GM10248 (cell line): ENCODE measurements around the gene CCDC192.
"Not testable (repeated sequence)": the region's sequence is repeated elsewhere in the genome, so short reads cannot be mapped to it uniquely, and the experiment has no call there.

Experiments used
- CTCF ChIA-PET: fragments of 300-600 bp; sonication (Branson Sonifier 250); formaldehyde crosslinking; extraction: SDS; loops from one replicate; lab custom pipeline; 2021; ENCODE audit warnings: antibody characterized with exemption; lab: Yijun Ruan, JAX
- POLR2A ChIA-PET: fragments of 350-650 bp; sonication (Branson Sonifier 250); formaldehyde crosslinking; extraction: SDS; loops from one replicate; lab custom pipeline; 2020; ENCODE audit warnings: antibody characterized with exemption; lab: Yijun Ruan, JAX
- DNase-seq: peaks from one replicate; pipeline ENCODE4 v3.0.0; 2012; ENCODE audit errors: extremely low spot score
- CTCF ChIP-seq: IDR thresholded peaks from 2 replicates; pipeline ENCODE4 v1.5.1; 2012; ENCODE audit warnings: mild to moderate bottlenecking, low read depth; ENCODE audit errors: extremely low read depth, missing control alignments, control extremely low read depth

CCDC192 gene

GRCh38 chr5:127706691-127707090 is 3.5 kb downstream of the CCDC192 start:
- ChIA-PET POLR2A (no interaction called here), CTCF (no interaction called here)
- TF ChIP-seq CTCF = no peak
- DNase-seq = no peak

- DNase-seq = no peak
- ChIA-PET POLR2A (no interaction called here), CTCF (no interaction called here)
- no peak for TF ChIP-seq CTCF
Observed at GRCh38 chr5:127707209-127707608, 4.0 kb downstream of the CCDC192 start.

- POLR2A ChIA-PET, DNase-seq, CTCF ChIA-PET: not testable (repeated sequence)
Observed at GRCh38 chr5:127713083-127713482, 9.9 kb downstream of the CCDC192 start.

- POLR2A ChIA-PET = no interaction called here
- no peak for DNase-seq
- TF ChIP-seq CTCF = no peak
- CTCF ChIA-PET = interaction anchor here (1.2 kb wide), 1 partner anchor 192 kb away, joined by 3 read pairs; no protein-coding TSS in a partner anchor
Observed at GRCh38 chr5:127718181-127718580, 15.0 kb downstream of the CCDC192 start.

GRCh38 chr5:127723571-127723970 is 20.4 kb downstream of the CCDC192 start:
- CTCF ChIA-PET = interaction anchor here (0.7 kb wide), 1 partner anchor 9 kb away, joined by 3 read pairs; no protein-coding TSS in a partner anchor
- no peak for DNase-seq
- no peak for TF ChIP-seq CTCF
- POLR2A ChIA-PET = interaction anchor here (0.6 kb wide), 1 partner anchor 160 kb away, joined by 11 read pairs; no protein-coding TSS in a partner anchor

- ChIA-PET POLR2A (no interaction called here), CTCF (interaction anchor here (1.2 to 1.6 kb wide), 2 partner anchors 61 to 162 kb away, joined by 3 to 4 read pairs; no protein-coding TSS in a partner anchor)
- TF ChIP-seq CTCF = no peak
- DNase-seq = no peak
Observed at GRCh38 chr5:127725673-127726072, 22.5 kb downstream of the CCDC192 start.

- TF ChIP-seq CTCF = no peak
- ChIA-PET POLR2A (no interaction called here), CTCF (interaction anchor here (0.7 kb wide), 1 partner anchor 9 kb away, joined by 3 read pairs; no protein-coding TSS in a partner anchor)
- DNase-seq = no peak
Observed at GRCh38 chr5:127732963-127733362, 29.8 kb downstream of the CCDC192 start.

GRCh38 chr5:127739348-127739747 is 36.2 kb downstream of the CCDC192 start:
- DNase-seq, POLR2A ChIA-PET, CTCF ChIA-PET: not testable (repeated sequence)
